GM23248 (cell line): ENCODE data around the gene HSPB7.

Source experiments
- EZH2 ChIP-seq: fragments of 200-600 bp; sonication (generic); IDR thresholded peaks from 2 replicates; pipeline ENCODE4 v1.6.1; 2018; ENCODE audit warnings: antibody characterized with exemption, mild to moderate bottlenecking; ENCODE audit not compliant: insufficient read depth, poor library complexity, severe bottlenecking
- EZH2phosphoT487 ChIP-seq: fragments of 200-600 bp; sonication (generic); IDR thresholded peaks from 2 replicates; pipeline ENCODE4 v1.6.1; 2018; ENCODE audit warnings: antibody characterized with exemption, moderate library complexity, mild to moderate bottlenecking, low read depth; ENCODE audit not compliant: insufficient read depth

GRCh38 chr1:16012590-16013219, 5.1 kb downstream of the HSPB7 start:
- no peak for TF ChIP-seq EZH2
- no peak for TF ChIP-seq EZH2phosphoT487
